ENCODE measurements around the gene PCED1A.

DNA sequence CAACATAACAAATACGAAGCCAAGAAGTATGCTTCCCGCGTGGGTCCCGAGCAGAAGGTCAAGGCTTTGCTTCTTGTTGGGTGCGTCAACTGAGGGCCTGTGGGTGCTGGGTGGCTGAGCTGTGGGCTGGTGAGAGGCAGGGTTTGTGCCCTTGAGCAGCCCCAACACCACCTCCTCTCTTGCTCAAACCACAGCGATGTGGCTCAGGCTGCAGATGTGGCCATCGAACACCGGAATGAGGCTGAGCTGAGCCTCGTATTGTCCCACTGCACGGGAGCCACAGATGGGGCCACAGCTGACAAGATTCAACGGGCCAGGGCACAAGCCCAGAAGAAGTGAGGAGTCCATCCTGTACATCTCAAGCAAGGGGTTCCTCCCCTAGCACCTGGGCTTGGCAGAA, 25.8 kb upstream of the PCED1A start:
- TF ChIP-seq CTCF (conservative IDR thresholded peaks at IDR 0.05) (no peak), ZFX (IDR thresholded peaks at IDR 0.05) (no peak)
